ENCODE results near the gene PSMD13. TPM values are rescaled to one million over a fixed set of nuclear protein-coding genes. Genes with fewer than 3 reads are reported as not detected.
"Not testable (repeated sequence)": the region's sequence is repeated elsewhere in the genome, so short reads cannot be mapped to it uniquely, and the experiment has no call there.

PSMD13 gene
- total RNA-seq: 10 to 100 TPM; 56.9 to 57.8 TPM
- polyA plus RNA-seq (2013, experiment 1 of 2): 123 TPM
- 110 TPM for polyA plus RNA-seq (2013, experiment 2 of 2)
- 50.1 to 350 (median 82.8) reads per million in 172 experiments for total RNA-seq

DNA sequence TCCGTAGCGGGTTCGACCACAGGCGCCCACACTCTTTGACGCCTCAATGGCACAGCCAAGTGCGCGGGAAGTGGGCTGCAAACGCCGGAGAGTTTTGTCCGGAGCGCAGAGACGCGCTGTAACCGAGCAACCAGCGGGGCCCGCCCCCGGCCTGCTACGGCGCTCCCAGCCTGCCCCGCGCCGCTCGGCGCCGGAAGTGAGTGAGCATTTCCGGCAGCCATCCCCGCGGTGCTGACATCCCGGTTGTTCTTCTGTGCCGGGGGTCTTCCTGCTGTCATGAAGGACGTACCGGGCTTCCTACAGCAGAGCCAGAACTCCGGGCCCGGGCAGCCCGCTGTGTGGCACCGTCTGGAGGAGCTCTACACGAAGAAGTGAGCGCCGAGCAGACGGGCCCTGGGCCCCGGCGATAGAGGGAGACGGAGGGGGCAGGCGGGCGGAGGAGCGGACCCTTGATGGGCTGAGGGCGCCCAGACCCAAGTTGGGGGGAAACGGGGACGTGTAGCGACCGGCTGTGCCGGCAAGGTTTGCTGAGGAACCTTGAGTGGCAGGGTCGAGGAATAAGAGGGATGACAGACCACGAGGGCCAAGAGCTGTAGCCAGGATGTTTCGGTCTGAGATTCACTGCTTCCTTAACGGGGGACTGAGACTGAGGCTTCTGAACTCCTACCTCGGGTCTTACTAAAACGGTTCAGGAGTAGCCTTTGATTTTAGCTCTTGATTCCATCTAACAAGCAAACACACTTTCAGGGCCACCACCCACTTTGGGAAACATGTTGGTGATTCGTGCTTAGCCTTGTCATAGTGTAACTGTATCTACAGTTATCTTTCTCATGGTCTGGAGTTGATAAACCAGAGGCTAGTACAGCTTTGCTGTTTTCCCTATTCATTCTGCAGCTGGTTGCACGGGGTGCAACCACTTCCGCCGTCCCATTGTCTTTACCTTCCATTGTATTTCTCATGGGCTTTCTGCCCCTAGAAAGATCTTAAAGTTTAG is at the start of gene PSMD13:
Gene PSMD13, plus strand, starts transcription at position 203 of the 994 bp plus-strand sequence. Its CDS starts 74 bp downstream, at position 277.
- peak; percentile 79 for ATAC-seq (ENCODE audit: poor library complexity)

DNA sequence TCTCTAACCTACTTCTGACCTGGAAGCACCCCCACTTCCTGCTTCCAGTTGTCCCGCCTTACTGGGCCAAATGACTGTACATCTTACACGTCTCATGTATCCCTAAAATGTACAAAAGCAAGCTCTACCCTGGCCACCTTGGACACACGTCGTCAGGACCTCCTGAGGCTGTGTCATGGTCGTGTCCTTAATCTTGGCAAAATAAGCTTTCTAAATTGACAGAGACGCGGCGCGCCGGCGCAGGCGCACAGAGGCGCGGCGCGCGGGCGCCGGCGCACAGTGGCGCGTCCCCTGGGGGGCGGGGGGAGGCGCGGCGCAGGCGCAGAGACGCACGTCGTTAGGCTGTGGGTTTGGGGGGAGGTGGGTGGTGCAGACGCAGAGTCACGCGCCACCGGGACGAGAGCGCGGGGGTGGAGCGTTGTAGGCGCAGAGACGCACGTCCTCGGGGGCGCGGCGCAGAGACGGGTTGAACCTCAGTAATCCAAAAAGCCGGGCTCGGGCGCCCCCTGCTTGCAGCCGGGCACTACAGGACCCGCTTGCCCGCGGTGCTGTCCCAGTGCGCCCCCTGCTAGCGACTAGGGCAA is 47.5 kb upstream of the PSMD13 start:
- H3K27me3 Mint-ChIP-seq; H3K36me3 Mint-ChIP-seq (ENCODE audit: low read depth); POLR2A ChIA-PET; H3K4me3 ChIP-seq (ENCODE audit: low read length); H3K9me3 Mint-ChIP-seq; H3K27ac ChIP-seq (ENCODE audit: low read depth in 1 of 2, low read length in 2 of 2); H3K27me3 ChIP-seq (ENCODE audit: control insufficient read depth in 1 of 2, insufficient read depth in 2 of 2, low read length in 2 of 2); H3K9me3 ChIP-seq (ENCODE audit: control insufficient read depth in 1 of 2, insufficient read depth in 1 of 2, low read length in 2 of 2); H3K27ac Mint-ChIP-seq; H3K4me3 Mint-ChIP-seq; H3K36me3 ChIP-seq (ENCODE audit: insufficient read depth, low read length); intact Hi-C loops (cut with DNase I, micrococcal nuclease); CTCF ChIA-PET: not testable (repeated sequence)
- peaks cover 16% of the 10 kb centered on the region for H3K4me1 ChIP-seq (ENCODE audit: insufficient read depth, low read length)
- ATAC-seq (ENCODE audit: poor library complexity): peak; percentile 2
- peaks cover 14% of the 10 kb centered on the region for H3K4me1 Mint-ChIP-seq (ENCODE audit: low read depth)
- DNase-seq: peak in 4 of 14 experiments; percentile 0 to 61 (median 23)

More for the DNA sequence above, at the start of gene PSMD13:
- Mint-ChIP-seq H3K27me3 (no peaks in the 10 kb centered on the region), H3K36me3 (ENCODE audit: low read depth) (peaks cover 56% of the 10 kb centered on the region), H3K27ac (peak within 1 kb of the TSS; percentile 91), H3K9me3 (no peaks in the 10 kb centered on the region), H3K4me3 (peak within 1 kb of the TSS; percentile 100), H3K4me1 (ENCODE audit: low read depth) (peaks cover 55% of the 10 kb centered on the region)
- no peaks in the 10 kb centered on the region for H3K27me3 ChIP-seq (ENCODE audit: control insufficient read depth in 1 of 2, insufficient read depth in 2 of 2, low read length in 2 of 2)
- peak within 1 kb of the TSS; percentile 91 for H3K4me3 ChIP-seq (ENCODE audit: low read length)
- no peaks in the 10 kb centered on the region for H3K9me3 ChIP-seq (ENCODE audit: control insufficient read depth in 1 of 2, insufficient read depth in 1 of 2, low read length in 2 of 2)
- TF ChIP-seq, protein P1, sequence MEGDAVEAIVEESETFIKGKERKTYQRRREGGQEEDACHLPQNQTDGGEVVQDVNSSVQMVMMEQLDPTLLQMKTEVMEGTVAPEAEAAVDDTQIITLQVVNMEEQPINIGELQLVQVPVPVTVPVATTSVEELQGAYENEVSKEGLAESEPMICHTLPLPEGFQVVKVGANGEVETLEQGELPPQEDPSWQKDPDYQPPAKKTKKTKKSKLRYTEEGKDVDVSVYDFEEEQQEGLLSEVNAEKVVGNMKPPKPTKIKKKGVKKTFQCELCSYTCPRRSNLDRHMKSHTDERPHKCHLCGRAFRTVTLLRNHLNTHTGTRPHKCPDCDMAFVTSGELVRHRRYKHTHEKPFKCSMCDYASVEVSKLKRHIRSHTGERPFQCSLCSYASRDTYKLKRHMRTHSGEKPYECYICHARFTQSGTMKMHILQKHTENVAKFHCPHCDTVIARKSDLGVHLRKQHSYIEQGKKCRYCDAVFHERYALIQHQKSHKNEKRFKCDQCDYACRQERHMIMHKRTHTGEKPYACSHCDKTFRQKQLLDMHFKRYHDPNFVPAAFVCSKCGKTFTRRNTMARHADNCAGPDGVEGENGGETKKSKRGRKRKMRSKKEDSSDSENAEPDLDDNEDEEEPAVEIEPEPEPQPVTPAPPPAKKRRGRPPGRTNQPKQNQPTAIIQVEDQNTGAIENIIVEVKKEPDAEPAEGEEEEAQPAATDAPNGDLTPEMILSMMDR (IDR thresholded peaks at IDR 0.05): peak; percentile 31
- DNase-seq: peak; percentile 76 to 94 (median 84)
- peak within 1 kb of the TSS; percentile 97 to 100 for H3K27ac ChIP-seq (ENCODE audit: low read depth in 1 of 2, low read length in 2 of 2)
- H3K36me3 ChIP-seq (ENCODE audit: insufficient read depth, low read length): peaks cover 29% of the 10 kb centered on the region
- peaks cover 27% of the 10 kb centered on the region for H3K4me1 ChIP-seq (ENCODE audit: insufficient read depth, low read length)
- ChIA-PET POLR2A (interaction anchor here (0.6 to 5.4 kb wide), 14 partner anchors 14 to 269 kb away, joined by 3 to 79 read pairs (median 6); partner anchors contain the start of genes BET1L, PGGHG, RIC8A and RNH1), CTCF (interaction anchor here (0.9 to 2.5 kb wide), 3 partner anchors 14 to 80 kb away, joined by 3 to 11 read pairs (median 4); no protein-coding TSS in a partner anchor)
- intact Hi-C loops (cut with DNase I, micrococcal nuclease): loop anchor here (1.0 to 10.0 kb wide), 6 partner anchors 30 to 568 kb away; partner anchors contain the start of genes BET1L (in 2 of the 2), RIC8A (in 2 of the 2), RNH1 (in 2 of the 2) and PGGHG (in 1 of the 2)

DNA sequence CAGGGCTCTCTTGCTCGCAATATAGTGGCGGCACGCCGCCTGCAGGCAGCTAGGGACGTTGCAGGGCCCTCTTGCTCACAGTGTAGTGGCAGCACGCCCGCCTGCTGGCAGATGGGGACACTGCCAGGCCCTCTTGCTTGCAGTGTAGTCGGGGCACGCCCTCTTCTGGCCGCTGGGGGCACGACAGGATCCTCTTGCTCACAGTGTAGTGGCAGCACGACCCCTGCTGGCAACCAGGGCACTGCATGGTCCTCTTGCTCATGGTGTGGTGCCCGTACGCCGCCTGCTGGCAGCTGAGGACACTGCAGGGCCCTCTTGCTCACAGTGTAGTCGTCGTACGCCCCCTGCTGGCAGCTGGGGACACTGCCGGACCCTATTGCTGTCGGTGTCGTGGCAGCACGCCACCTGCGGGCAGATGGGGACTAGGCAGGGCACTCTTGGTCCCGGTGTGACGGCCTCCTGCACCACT is 46.9 kb upstream of the PSMD13 start:
- H3K27me3 ChIP-seq (ENCODE audit: control insufficient read depth in 1 of 2, insufficient read depth in 2 of 2, low read length in 2 of 2); H3K27ac ChIP-seq (ENCODE audit: low read depth in 1 of 2, low read length in 2 of 2); H3K9me3 ChIP-seq (ENCODE audit: control insufficient read depth in 1 of 2, insufficient read depth in 1 of 2, low read length in 2 of 2); CTCF ChIA-PET; H3K4me3 Mint-ChIP-seq; H3K36me3 ChIP-seq (ENCODE audit: insufficient read depth, low read length); H3K27ac Mint-ChIP-seq; H3K36me3 Mint-ChIP-seq (ENCODE audit: low read depth); H3K4me3 ChIP-seq (ENCODE audit: low read length); H3K27me3 Mint-ChIP-seq; POLR2A ChIA-PET; intact Hi-C loops (cut with DNase I, micrococcal nuclease); H3K9me3 Mint-ChIP-seq: not testable (repeated sequence)
- ATAC-seq (ENCODE audit: poor library complexity) (peak; percentile 65), DNase-seq (peak in 7 of 14 experiments; percentile 22 to 54 (median 35))
- peaks cover 16% of the 10 kb centered on the region for H3K4me1 ChIP-seq (ENCODE audit: insufficient read depth, low read length)
- peaks cover 14% of the 10 kb centered on the region for H3K4me1 Mint-ChIP-seq (ENCODE audit: low read depth)

DNA sequence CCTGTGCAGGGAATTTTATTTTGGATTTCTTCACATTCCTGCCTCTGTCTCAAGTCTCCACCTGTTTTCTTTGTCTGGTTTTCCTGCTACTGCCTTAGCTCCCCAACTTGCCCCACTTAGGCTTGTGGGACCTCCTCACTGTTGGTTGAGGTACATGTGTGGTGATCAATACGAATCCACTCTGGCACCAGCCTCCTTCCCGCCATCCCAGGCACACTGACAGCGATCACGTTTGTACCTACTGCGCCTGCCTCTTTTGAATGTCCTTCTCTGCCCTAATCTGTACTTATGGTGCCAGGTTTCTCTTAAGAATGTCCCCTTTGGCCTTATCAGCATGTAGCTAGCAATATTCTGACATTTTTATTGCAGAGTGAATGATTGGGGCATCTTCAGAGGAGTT is 46.2 kb upstream of the PSMD13 start:
- peaks cover 14% of the 10 kb centered on the region for H3K4me1 Mint-ChIP-seq (ENCODE audit: low read depth)
- H3K36me3 Mint-ChIP-seq (ENCODE audit: low read depth); H3K4me3 ChIP-seq (ENCODE audit: low read length); CTCF ChIA-PET; DNase-seq; ATAC-seq (ENCODE audit: poor library complexity); H3K9me3 Mint-ChIP-seq; H3K27me3 Mint-ChIP-seq; H3K27me3 ChIP-seq (ENCODE audit: control insufficient read depth in 1 of 2, insufficient read depth in 2 of 2, low read length in 2 of 2); H3K27ac ChIP-seq (ENCODE audit: low read depth in 1 of 2, low read length in 2 of 2); POLR2A ChIA-PET; H3K36me3 ChIP-seq (ENCODE audit: insufficient read depth, low read length); H3K4me3 Mint-ChIP-seq; H3K9me3 ChIP-seq (ENCODE audit: control insufficient read depth in 1 of 2, insufficient read depth in 1 of 2, low read length in 2 of 2); H3K27ac Mint-ChIP-seq; intact Hi-C loops (cut with DNase I, micrococcal nuclease): not testable (repeated sequence)
- H3K4me1 ChIP-seq (ENCODE audit: insufficient read depth, low read length): peaks cover 16% of the 10 kb centered on the region
